Gastrocnemius medialis (tissue), 4 donors: ENCODE data around the gene PRKD1.
A peak's percentile ranks its signal among the peaks of the same experiment; 100 is the strongest.

Source experiments
- CTCF ChIP-seq, 5 experiments: fragments of 450-650 bp in 3 of 5; fragments of 200-600 bp in 2 of 5; sonication (generic) in 2 of 5; IDR thresholded peaks in 4 of 5; conservative IDR thresholded peaks in 1 of 5; 1 replicate in 4 of 5; 2 replicates in 1 of 5; pipeline ENCODE4 v1.5.1; 2016 to 2019; ENCODE audit warnings: antibody characterized with exemption in 5 of 5, mild to moderate bottlenecking in 3 of 5, moderate library complexity in 3 of 5
- POLR2A ChIP-seq, 2 donors: fragments of 450-650 bp; IDR thresholded peaks; one replicate each; pipeline ENCODE4 v1.6.1; 2017; ENCODE audit warnings: antibody characterized with exemption in 2 of 2, mild to moderate bottlenecking in 2 of 2, moderate library complexity in 2 of 2

DNA sequence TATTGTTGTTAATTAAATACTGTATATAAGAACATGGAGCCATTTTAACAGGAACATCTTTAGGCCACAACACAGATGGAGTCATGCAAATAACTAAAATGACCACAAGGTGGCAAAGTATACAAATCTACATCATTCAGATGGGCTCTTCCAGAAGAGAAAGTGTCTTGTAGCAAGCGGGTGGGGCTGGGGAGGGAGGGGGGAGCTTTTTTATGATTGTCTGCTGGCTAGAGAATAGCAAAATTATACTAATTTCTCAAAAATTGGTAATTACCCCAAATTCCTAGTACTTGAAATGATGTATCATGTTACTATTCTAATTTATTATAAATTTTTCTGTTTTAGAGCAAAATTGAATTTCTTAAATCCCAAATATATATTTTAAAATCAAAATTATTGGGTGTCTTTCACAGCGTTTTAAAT, 378.7 kb downstream of the PRKD1 start:
- peak; percentile 28 to 64 (median 44) for TF ChIP-seq CTCF (IDR thresholded peaks at IDR 0.05 in 4 of 5, conservative IDR thresholded peaks at IDR 0.05 in 1 of 5)
- no peak for TF ChIP-seq POLR2A (IDR thresholded peaks at IDR 0.05)
